SK-N-MC (cell line): ENCODE measurements around the gene SSR1.

Experiments
- EZH2 ChIP-seq: fragments of 200-600 bp; sonication (generic); IDR thresholded peaks from one replicate; pipeline ENCODE4 v1.6.1; 2017; ENCODE audit warnings: antibody characterized with exemption
- FOXP2 ChIP-seq: optimal IDR thresholded peaks from 2 replicates; pipeline ENCODE3; 2011; ENCODE audit warnings: mild to moderate bottlenecking, moderate library complexity; ENCODE audit not compliant: insufficient read depth; ENCODE audit errors: extremely low read length, control extremely low read depth
- POLR2AphosphoS5 ChIP-seq: IDR thresholded peaks from 2 replicates; pipeline ENCODE4 v1.6.1; 2012; ENCODE audit warnings: mild to moderate bottlenecking, low read depth, low read length, borderline replicate concordance

GRCh38 chr6:7219310-7219709, 93.7 kb downstream of the SSR1 start:
- TF ChIP-seq EZH2 (no peak), POLR2AphosphoS5 (no peak), FOXP2 (no peak)
